ENCODE data around the gene LMBRD1. TPM values are rescaled to one million over a fixed set of nuclear protein-coding genes. Genes with fewer than 3 reads are reported as not detected.
A peak's percentile ranks its signal among the peaks of the same experiment; 100 is the strongest.

LMBRD1 gene
- total and polyA plus RNA-seq, 2 of the 8 experiments (the other 6 are each of a cell fraction or from before 2014, with no cell fraction given): 9.1 to 16.8 TPM

- TF ChIP-seq, protein P1, sequence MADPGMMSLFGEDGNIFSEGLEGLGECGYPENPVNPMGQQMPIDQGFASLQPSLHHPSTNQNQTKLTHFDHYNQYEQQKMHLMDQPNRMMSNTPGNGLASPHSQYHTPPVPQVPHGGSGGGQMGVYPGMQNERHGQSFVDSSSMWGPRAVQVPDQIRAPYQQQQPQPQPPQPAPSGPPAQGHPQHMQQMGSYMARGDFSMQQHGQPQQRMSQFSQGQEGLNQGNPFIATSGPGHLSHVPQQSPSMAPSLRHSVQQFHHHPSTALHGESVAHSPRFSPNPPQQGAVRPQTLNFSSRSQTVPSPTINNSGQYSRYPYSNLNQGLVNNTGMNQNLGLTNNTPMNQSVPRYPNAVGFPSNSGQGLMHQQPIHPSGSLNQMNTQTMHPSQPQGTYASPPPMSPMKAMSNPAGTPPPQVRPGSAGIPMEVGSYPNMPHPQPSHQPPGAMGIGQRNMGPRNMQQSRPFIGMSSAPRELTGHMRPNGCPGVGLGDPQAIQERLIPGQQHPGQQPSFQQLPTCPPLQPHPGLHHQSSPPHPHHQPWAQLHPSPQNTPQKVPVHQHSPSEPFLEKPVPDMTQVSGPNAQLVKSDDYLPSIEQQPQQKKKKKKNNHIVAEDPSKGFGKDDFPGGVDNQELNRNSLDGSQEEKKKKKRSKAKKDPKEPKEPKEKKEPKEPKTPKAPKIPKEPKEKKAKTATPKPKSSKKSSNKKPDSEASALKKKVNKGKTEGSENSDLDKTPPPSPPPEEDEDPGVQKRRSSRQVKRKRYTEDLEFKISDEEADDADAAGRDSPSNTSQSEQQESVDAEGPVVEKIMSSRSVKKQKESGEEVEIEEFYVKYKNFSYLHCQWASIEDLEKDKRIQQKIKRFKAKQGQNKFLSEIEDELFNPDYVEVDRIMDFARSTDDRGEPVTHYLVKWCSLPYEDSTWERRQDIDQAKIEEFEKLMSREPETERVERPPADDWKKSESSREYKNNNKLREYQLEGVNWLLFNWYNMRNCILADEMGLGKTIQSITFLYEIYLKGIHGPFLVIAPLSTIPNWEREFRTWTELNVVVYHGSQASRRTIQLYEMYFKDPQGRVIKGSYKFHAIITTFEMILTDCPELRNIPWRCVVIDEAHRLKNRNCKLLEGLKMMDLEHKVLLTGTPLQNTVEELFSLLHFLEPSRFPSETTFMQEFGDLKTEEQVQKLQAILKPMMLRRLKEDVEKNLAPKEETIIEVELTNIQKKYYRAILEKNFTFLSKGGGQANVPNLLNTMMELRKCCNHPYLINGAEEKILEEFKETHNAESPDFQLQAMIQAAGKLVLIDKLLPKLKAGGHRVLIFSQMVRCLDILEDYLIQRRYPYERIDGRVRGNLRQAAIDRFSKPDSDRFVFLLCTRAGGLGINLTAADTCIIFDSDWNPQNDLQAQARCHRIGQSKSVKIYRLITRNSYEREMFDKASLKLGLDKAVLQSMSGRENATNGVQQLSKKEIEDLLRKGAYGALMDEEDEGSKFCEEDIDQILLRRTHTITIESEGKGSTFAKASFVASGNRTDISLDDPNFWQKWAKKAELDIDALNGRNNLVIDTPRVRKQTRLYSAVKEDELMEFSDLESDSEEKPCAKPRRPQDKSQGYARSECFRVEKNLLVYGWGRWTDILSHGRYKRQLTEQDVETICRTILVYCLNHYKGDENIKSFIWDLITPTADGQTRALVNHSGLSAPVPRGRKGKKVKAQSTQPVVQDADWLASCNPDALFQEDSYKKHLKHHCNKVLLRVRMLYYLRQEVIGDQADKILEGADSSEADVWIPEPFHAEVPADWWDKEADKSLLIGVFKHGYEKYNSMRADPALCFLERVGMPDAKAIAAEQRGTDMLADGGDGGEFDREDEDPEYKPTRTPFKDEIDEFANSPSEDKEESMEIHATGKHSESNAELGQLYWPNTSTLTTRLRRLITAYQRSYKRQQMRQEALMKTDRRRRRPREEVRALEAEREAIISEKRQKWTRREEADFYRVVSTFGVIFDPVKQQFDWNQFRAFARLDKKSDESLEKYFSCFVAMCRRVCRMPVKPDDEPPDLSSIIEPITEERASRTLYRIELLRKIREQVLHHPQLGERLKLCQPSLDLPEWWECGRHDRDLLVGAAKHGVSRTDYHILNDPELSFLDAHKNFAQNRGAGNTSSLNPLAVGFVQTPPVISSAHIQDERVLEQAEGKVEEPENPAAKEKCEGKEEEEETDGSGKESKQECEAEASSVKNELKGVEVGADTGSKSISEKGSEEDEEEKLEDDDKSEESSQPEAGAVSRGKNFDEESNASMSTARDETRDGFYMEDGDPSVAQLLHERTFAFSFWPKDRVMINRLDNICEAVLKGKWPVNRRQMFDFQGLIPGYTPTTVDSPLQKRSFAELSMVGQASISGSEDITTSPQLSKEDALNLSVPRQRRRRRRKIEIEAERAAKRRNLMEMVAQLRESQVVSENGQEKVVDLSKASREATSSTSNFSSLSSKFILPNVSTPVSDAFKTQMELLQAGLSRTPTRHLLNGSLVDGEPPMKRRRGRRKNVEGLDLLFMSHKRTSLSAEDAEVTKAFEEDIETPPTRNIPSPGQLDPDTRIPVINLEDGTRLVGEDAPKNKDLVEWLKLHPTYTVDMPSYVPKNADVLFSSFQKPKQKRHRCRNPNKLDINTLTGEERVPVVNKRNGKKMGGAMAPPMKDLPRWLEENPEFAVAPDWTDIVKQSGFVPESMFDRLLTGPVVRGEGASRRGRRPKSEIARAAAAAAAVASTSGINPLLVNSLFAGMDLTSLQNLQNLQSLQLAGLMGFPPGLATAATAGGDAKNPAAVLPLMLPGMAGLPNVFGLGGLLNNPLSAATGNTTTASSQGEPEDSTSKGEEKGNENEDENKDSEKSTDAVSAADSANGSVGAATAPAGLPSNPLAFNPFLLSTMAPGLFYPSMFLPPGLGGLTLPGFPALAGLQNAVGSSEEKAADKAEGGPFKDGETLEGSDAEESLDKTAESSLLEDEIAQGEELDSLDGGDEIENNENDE (IDR thresholded peaks at IDR 0.05; ENCODE audit: insufficient replicate concordance, low read length): no peak
- TF ChIP-seq EP300 (IDR thresholded peaks at IDR 0.05; ENCODE audit: borderline replicate concordance in 1 of 2, low read depth in 2 of 2, low read length in 2 of 2): peak in 1 of 2 experiments; percentile 62; a peak in 1 of 3 replicates
- TF ChIP-seq CHD1 (IDR thresholded peaks at IDR 0.05; ENCODE audit: low read depth, low read length): no peak
- TF ChIP-seq ZNF274 (IDR thresholded peaks at IDR 0.05; ENCODE audit: borderline replicate concordance, extremely low read depth, low read length): no peak
- peak; percentile 32 for TF ChIP-seq KDM4A (IDR thresholded peaks at IDR 0.05; ENCODE audit: low read depth, low read length, severe bottlenecking)
- peak; percentile 78 for TF ChIP-seq TBP (IDR thresholded peaks at IDR 0.05; ENCODE audit: low read depth, low read length)
- no peak for TF ChIP-seq HDAC2 (IDR thresholded peaks at IDR 0.05; ENCODE audit: borderline replicate concordance in 1 of 2, low read depth in 2 of 2, low read length in 2 of 2)
- no peak for TF ChIP-seq SUZ12 (IDR thresholded peaks at IDR 0.05; ENCODE audit: low read length)
- no peak for TF ChIP-seq SAP30 (IDR thresholded peaks at IDR 0.05; ENCODE audit: insufficient read depth, insufficient replicate concordance, low read length)
Measured at GRCh38 chr6:69796642-69797390, at the start of gene LMBRD1 (continued).
